HEK293 (cell line): ENCODE data around the gene NR3C2.

Source experiments
- RBAK ChIP-seq: fragments of 450-650 bp; formaldehyde crosslinking; IDR thresholded peaks from 2 replicates; pipeline ENCODE4 v1.5.1; 2016; ENCODE audit warnings: missing biosample characterization, missing genetic modification characterization
- YY1 ChIP-seq: fragments of 450-650 bp; formaldehyde crosslinking; IDR thresholded peaks from 2 replicates; pipeline ENCODE4 v1.5.1; 2018; ENCODE audit warnings: missing biosample characterization, missing genetic modification characterization
- ZNF146 ChIP-seq: fragments of 450-650 bp; formaldehyde crosslinking; IDR thresholded peaks from 2 replicates; pipeline ENCODE4 v1.5.1; 2016; ENCODE audit warnings: missing biosample characterization, missing genetic modification characterization
- ZNF274 ChIP-seq, 2 experiments: fragments of 200-500 bp in 1 of 2; fragments of 450-650 bp in 1 of 2; sonication (Bioruptor generic) in 1 of 2; formaldehyde crosslinking in 1 of 2; IDR thresholded peaks; 2 replicates each; pipeline versions ENCODE4 v1.5.1 to v1.6.1; 2014 to 2016; ENCODE audit warnings: borderline replicate concordance in 1 of 2, inconsistent platforms in 1 of 2, low read length in 1 of 2, missing biosample characterization in 1 of 2, missing genetic modification characterization in 1 of 2
- ZNF280C ChIP-seq: fragments of 450-650 bp; formaldehyde crosslinking; IDR thresholded peaks from 2 replicates; pipeline ENCODE4 v1.5.1; 2016; ENCODE audit warnings: missing biosample characterization, missing genetic modification characterization
- ZNF404 ChIP-seq: fragments of 450-650 bp; formaldehyde crosslinking; IDR thresholded peaks from 2 replicates; pipeline ENCODE4 v1.5.1; 2017; ENCODE audit warnings: missing biosample characterization, missing genetic modification characterization
- ZNF549 ChIP-seq: fragments of 450-650 bp; IDR thresholded peaks from 2 replicates; pipeline ENCODE4 v1.5.1; 2018; ENCODE audit warnings: missing biosample characterization, missing genetic modification characterization, mild to moderate bottlenecking, inconsistent platforms, moderate library complexity
- ZNF626 ChIP-seq: fragments of 450-650 bp; sonication (Bioruptor Pico); formaldehyde crosslinking; IDR thresholded peaks from 2 replicates; pipeline ENCODE4 v1.5.1; 2018; ENCODE audit warnings: missing biosample characterization, missing genetic modification characterization, inconsistent platforms
- ZNF639 ChIP-seq: fragments of 450-650 bp; formaldehyde crosslinking; IDR thresholded peaks from 2 replicates; pipeline ENCODE4 v1.5.1; 2016; ENCODE audit warnings: missing biosample characterization, missing genetic modification characterization
- ZSCAN30 ChIP-seq: fragments of 450-650 bp; IDR thresholded peaks from 2 replicates; pipeline ENCODE4 v1.5.1; 2018; ENCODE audit warnings: missing biosample characterization, mild to moderate bottlenecking, missing genetic modification characterization, moderate library complexity

GRCh38 chr4:148444296-148445070, 2.3 kb upstream of the NR3C2 start:
- no peak for TF ChIP-seq ZNF626 (tag by site-specific recombination)
- TF ChIP-seq ZNF549 (tag by site-specific recombination) = no peak
- TF ChIP-seq ZNF639 (tag by site-specific recombination) = no peak
- no peak for TF ChIP-seq RBAK (tag by site-specific recombination)
- TF ChIP-seq ZNF274 (IDR thresholded peaks at IDR 0.05; ENCODE audit: low read length) = no peak
- no peak for TF ChIP-seq ZNF274 (tag by site-specific recombination; IDR thresholded peaks at IDR 0.05; ENCODE audit: borderline replicate concordance)
- TF ChIP-seq ZNF404 (tag by site-specific recombination) = no peak
- no peak for TF ChIP-seq ZNF280C (tag by site-specific recombination)
- no peak for TF ChIP-seq YY1 (tag by site-specific recombination)
- TF ChIP-seq ZSCAN30 = no peak
- no peak for TF ChIP-seq ZNF146 (tag by site-specific recombination)
